ENCODE measurements around the gene RFC5.
"Not testable (repeated sequence)": the region's sequence is repeated elsewhere in the genome, so short reads cannot be mapped to it uniquely, and the experiment has no call there.

DNA sequence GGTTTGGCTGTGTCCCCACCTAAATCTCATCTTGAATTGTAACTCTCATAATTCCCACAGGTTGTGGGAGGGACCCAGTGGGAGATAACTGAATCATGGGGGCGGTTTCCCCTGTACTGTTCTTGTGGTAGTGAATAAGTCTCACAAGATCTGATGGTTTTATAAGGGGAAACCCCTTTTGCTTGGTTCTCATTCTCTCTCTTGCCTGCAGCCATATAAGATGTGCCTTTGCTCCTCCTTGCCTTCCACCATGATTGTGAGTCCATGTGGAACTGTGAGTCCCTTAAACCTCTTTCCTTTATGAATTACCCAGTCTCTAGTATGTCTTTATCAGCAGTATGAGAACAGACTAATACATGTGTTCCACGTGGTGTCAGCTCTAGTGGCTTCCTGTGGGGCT lies 16.7 kb upstream of the RFC5 start:
- TF ChIP-seq, protein P1, sequence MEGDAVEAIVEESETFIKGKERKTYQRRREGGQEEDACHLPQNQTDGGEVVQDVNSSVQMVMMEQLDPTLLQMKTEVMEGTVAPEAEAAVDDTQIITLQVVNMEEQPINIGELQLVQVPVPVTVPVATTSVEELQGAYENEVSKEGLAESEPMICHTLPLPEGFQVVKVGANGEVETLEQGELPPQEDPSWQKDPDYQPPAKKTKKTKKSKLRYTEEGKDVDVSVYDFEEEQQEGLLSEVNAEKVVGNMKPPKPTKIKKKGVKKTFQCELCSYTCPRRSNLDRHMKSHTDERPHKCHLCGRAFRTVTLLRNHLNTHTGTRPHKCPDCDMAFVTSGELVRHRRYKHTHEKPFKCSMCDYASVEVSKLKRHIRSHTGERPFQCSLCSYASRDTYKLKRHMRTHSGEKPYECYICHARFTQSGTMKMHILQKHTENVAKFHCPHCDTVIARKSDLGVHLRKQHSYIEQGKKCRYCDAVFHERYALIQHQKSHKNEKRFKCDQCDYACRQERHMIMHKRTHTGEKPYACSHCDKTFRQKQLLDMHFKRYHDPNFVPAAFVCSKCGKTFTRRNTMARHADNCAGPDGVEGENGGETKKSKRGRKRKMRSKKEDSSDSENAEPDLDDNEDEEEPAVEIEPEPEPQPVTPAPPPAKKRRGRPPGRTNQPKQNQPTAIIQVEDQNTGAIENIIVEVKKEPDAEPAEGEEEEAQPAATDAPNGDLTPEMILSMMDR (IDR thresholded peaks at IDR 0.05) = not testable (repeated sequence)
- not testable (repeated sequence) for TF ChIP-seq POLR2AphosphoS5 (IDR thresholded peaks at IDR 0.05)
